GM23338 (cell line): ENCODE data around the gene CPEB2. TPM values are rescaled to one million over a fixed set of nuclear protein-coding genes. Genes with fewer than 3 reads are reported as not detected.

ENCODE experiments used
- ATAC-seq: fragments of 200-7000 bp; cut with Tn5 transposase; 3 replicates; pipeline ENCODE4 v1.9.1; 2020
- DNase-seq: peaks from one replicate; pipeline ENCODE4 v3.0.0-alpha.2; 2015; ENCODE audit warnings: low spot score
- H2AFZ ChIP-seq: fragments of 200-600 bp; sonication (generic); 2 replicates; pipeline ENCODE4 v1.8.0; 2016; ENCODE audit warnings: antibody characterized with exemption, mild to moderate bottlenecking, moderate library complexity
- H3F3A ChIP-seq: fragments of 200-600 bp; sonication (generic); replicated peaks from 2 replicates; pipeline ENCODE4 v1.8.0; 2017; ENCODE audit warnings: antibody characterized with exemption, mixed run types, low read depth
- H3K27ac ChIP-seq: fragments of 200-600 bp; sonication (generic); 2 replicates; pipeline ENCODE4 v1.6.1; 2016; ENCODE audit warnings: low read depth
- H3K27me3 ChIP-seq: fragments of 200-600 bp; sonication (generic); 2 replicates; pipeline ENCODE4 v1.8.0; 2016; ENCODE audit warnings: mild to moderate bottlenecking, mixed run types, moderate library complexity; ENCODE audit not compliant: insufficient read depth
- H3K36me3 ChIP-seq: fragments of 200-600 bp; sonication (generic); 2 replicates; pipeline ENCODE4 v1.8.0; 2016; ENCODE audit warnings: mild to moderate bottlenecking; ENCODE audit not compliant: insufficient read depth
- H3K4me1 ChIP-seq: fragments of 200-600 bp; sonication (generic); 2 replicates; pipeline ENCODE4 v1.8.0; 2016; ENCODE audit warnings: mild to moderate bottlenecking, moderate library complexity; ENCODE audit not compliant: insufficient read depth
- H3K4me2 ChIP-seq: fragments of 200-600 bp; sonication (generic); 2 replicates; pipeline ENCODE4 v1.7.1; 2017; ENCODE audit warnings: mixed run types
- H3K4me3 ChIP-seq: fragments of 200-600 bp; sonication (generic); 2 replicates; pipeline ENCODE4 v1.6.1; 2016; ENCODE audit warnings: mixed run types
- H3K79me2 ChIP-seq: fragments of 200-600 bp; sonication (generic); replicated peaks from 2 replicates; pipeline ENCODE4 v1.8.0; 2017; ENCODE audit warnings: mild to moderate bottlenecking; ENCODE audit not compliant: insufficient read depth
- H3K9me2 ChIP-seq: fragments of 200-600 bp; sonication (generic); 2 replicates; pipeline ENCODE4 v1.8.0; 2017; ENCODE audit not compliant: insufficient read depth
- H4K20me1 ChIP-seq: fragments of 200-600 bp; sonication (generic); replicated peaks from 2 replicates; pipeline ENCODE4 v1.8.0; 2017; ENCODE audit warnings: mild to moderate bottlenecking; ENCODE audit not compliant: insufficient read depth
- H3K27ac Mint-ChIP-seq: 2 replicates; pipeline ENCODE4 v1.8.0; 2020; ENCODE audit warnings: inconsistent platforms, mild to moderate bottlenecking, moderate library complexity, mixed read lengths
- H3K27me3 Mint-ChIP-seq: 3 replicates; pipeline ENCODE4 v1.8.0; 2022; ENCODE audit warnings: low read depth, mild to moderate bottlenecking, moderate library complexity, mixed read lengths, inconsistent platforms; ENCODE audit not compliant: insufficient read depth, poor library complexity
- H3K36me3 Mint-ChIP-seq: 3 replicates; pipeline ENCODE4 v1.8.0; 2021; ENCODE audit warnings: low read depth, mild to moderate bottlenecking, inconsistent platforms, moderate library complexity, mixed read lengths
- H3K4me1 Mint-ChIP-seq: 3 replicates; pipeline ENCODE4 v1.8.0; 2020; ENCODE audit warnings: mild to moderate bottlenecking, inconsistent platforms, mixed read lengths
- H3K4me3 Mint-ChIP-seq: 3 replicates; pipeline ENCODE4 v1.8.0; 2021; ENCODE audit warnings: moderate library complexity, mild to moderate bottlenecking, inconsistent platforms, mixed read lengths
- H3K9me3 Mint-ChIP-seq: 3 replicates; pipeline ENCODE4 v1.8.0; 2020; ENCODE audit warnings: moderate library complexity, mild to moderate bottlenecking, inconsistent platforms, mixed read lengths
- CREB1 ChIP-seq: fragments of 250-450 bp; sonication (Bioruptor Pico); IDR thresholded peaks from 2 replicates; pipeline ENCODE4 v1.5.0; 2020; ENCODE audit warnings: low read depth, mild to moderate bottlenecking, moderate library complexity
- CTCF ChIP-seq, 2 experiments: fragments of 200-600 bp in 1 of 2; sonication (generic) in 1 of 2; conservative IDR thresholded peaks; 2 replicates each; pipeline versions ENCODE4 v1.5.1 to v1.6.1; 2016 to 2017; ENCODE audit warnings: antibody characterized with exemption in 2 of 2, low read depth in 2 of 2, mild to moderate bottlenecking in 2 of 2, moderate library complexity in 1 of 2
- EZH2 ChIP-seq: fragments of 200-600 bp; sonication (generic); IDR thresholded peaks from one replicate; pipeline ENCODE4 v1.8.0; 2017; ENCODE audit warnings: antibody characterized with exemption, mild to moderate bottlenecking, low read depth; ENCODE audit not compliant: unreplicated experiment
- EZH2phosphoT487 ChIP-seq: fragments of 200-600 bp; sonication (generic); IDR thresholded peaks from one replicate; pipeline ENCODE4 v1.8.1; 2018; ENCODE audit warnings: antibody characterized with exemption; ENCODE audit not compliant: unreplicated experiment
- JUNB ChIP-seq: IDR thresholded peaks from one replicate; pipeline ENCODE4 v1.6.1; 2016; ENCODE audit warnings: antibody characterized with exemption; ENCODE audit not compliant: unreplicated experiment
- NANOG ChIP-seq: IDR thresholded peaks from 2 replicates; pipeline ENCODE4 v1.6.1; 2016; ENCODE audit warnings: antibody characterized with exemption, borderline replicate concordance
- POLR2AphosphoS5 ChIP-seq: IDR thresholded peaks from 2 replicates; pipeline ENCODE4 v1.6.1; 2016; ENCODE audit warnings: antibody characterized with exemption, low read depth
- STAT1 ChIP-seq: IDR thresholded peaks from one replicate; pipeline ENCODE4 v1.6.1; 2016; ENCODE audit warnings: antibody characterized with exemption; ENCODE audit not compliant: unreplicated experiment
- ZNF114 ChIP-seq: fragments of 250-450 bp; sonication (Bioruptor Pico); IDR thresholded peaks from 2 replicates; pipeline ENCODE4 v1.5.0; 2020; ENCODE audit warnings: mild to moderate bottlenecking, moderate library complexity
- ZNF331 ChIP-seq: fragments of 250-450 bp; sonication (Bioruptor Pico); IDR thresholded peaks from 2 replicates; pipeline ENCODE4 v1.5.0; 2020; ENCODE audit warnings: low read depth, mild to moderate bottlenecking, moderate library complexity
- polyA plus RNA-seq: library from polyadenylated mRNA; unstranded; fragments of >200 nt; fragmentation: Nextera tagmentation; extraction: Ambion mirVana; gene quantifications from 2 replicates; pipeline ENCODE4 v1.2.1, GENCODE V29; 2016
- total RNA-seq: library from RNA; depleted of rRNA; stranded (reverse); fragments of >200 nt; shearing (Covaris generic); gene quantifications from 2 replicates; pipeline ENCODE4 v1.2.3, GENCODE V29; 2014
- TF ChIP-seq, protein P1 (sequence below): IDR thresholded peaks from one replicate; pipeline ENCODE4 v1.6.1; 2018; ENCODE audit warnings: antibody characterized with exemption; ENCODE audit not compliant: unreplicated experiment
- TF ChIP-seq, protein P2 (sequence below): IDR thresholded peaks from 2 replicates; pipeline ENCODE4 v1.6.1; 2016; ENCODE audit warnings: antibody characterized with exemption

The CPEB2 gene
- total and polyA plus RNA-seq, 2 experiments from 2014 or later, result 0.66 to 2.4 TPM

- no peaks in the 10 kb centered on the region for H3K9me3 Mint-ChIP-seq
- no peaks in the 10 kb centered on the region; the same call in 1 of the 2 replicates for H3K4me1 ChIP-seq
- ATAC-seq (no peak), DNase-seq (no peak)
- no peak overlapping the region for H3K4me3 Mint-ChIP-seq
- no peaks in the 10 kb centered on the region for H3K27me3 ChIP-seq
- no peak overlapping the region for H3K4me2 ChIP-seq
- H4K20me1 ChIP-seq, result no peaks in the 10 kb centered on the region
- H3K27ac Mint-ChIP-seq, result no peak overlapping the region
- TF ChIP-seq, protein P1, sequence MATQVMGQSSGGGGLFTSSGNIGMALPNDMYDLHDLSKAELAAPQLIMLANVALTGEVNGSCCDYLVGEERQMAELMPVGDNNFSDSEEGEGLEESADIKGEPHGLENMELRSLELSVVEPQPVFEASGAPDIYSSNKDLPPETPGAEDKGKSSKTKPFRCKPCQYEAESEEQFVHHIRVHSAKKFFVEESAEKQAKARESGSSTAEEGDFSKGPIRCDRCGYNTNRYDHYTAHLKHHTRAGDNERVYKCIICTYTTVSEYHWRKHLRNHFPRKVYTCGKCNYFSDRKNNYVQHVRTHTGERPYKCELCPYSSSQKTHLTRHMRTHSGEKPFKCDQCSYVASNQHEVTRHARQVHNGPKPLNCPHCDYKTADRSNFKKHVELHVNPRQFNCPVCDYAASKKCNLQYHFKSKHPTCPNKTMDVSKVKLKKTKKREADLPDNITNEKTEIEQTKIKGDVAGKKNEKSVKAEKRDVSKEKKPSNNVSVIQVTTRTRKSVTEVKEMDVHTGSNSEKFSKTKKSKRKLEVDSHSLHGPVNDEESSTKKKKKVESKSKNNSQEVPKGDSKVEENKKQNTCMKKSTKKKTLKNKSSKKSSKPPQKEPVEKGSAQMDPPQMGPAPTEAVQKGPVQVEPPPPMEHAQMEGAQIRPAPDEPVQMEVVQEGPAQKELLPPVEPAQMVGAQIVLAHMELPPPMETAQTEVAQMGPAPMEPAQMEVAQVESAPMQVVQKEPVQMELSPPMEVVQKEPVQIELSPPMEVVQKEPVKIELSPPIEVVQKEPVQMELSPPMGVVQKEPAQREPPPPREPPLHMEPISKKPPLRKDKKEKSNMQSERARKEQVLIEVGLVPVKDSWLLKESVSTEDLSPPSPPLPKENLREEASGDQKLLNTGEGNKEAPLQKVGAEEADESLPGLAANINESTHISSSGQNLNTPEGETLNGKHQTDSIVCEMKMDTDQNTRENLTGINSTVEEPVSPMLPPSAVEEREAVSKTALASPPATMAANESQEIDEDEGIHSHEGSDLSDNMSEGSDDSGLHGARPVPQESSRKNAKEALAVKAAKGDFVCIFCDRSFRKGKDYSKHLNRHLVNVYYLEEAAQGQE, result no peak
- TF ChIP-seq NANOG (no peak), CTCF (conservative IDR thresholded peaks at IDR 0.05; ENCODE audit: low read depth in 2 of 2) (no peak), ZNF114 (no peak), EZH2 (no peak)
- no peaks in the 10 kb centered on the region for H3K27me3 Mint-ChIP-seq
- peaks cover 6% of the 10 kb centered on the region; the same call in 1 of the 2 replicates for H3K9me2 ChIP-seq
- H3K36me3 ChIP-seq, result no peaks in the 10 kb centered on the region
- H3K36me3 Mint-ChIP-seq, result no peaks in the 10 kb centered on the region
- H3K4me3 ChIP-seq, result no peak overlapping the region
- H3K4me1 Mint-ChIP-seq, result peaks cover 9% of the 10 kb centered on the region
- no peak overlapping the region for H3K27ac ChIP-seq
- no peaks in the 10 kb centered on the region for H3K79me2 ChIP-seq
- H2AFZ ChIP-seq, result no peak overlapping the region
- H3F3A ChIP-seq, result no peaks in the 10 kb centered on the region
Measured at GRCh38 chr4:14984448-14984847, 17.8 kb upstream of the CPEB2 start.

DNA sequence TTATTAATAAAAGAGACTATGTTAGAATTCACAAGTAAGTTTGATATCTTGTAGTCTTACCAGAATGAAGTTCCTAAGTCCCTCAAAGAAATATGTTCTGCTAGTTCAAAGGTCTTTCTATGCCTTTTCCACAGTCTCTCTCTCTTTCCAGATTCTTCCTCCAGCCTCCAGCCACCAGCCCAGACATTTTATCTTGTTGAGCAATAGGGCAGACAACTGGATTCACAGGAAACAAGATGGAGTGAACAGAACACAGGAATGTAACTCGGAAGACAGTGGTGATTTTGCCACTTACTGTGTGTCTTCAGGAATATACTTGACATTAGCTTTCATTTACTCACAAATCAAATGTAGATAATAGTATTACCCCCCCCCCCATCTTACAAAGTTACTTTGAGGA, 17.1 kb upstream of the CPEB2 start:
- H3K4me3 Mint-ChIP-seq, result no peak overlapping the region
- no peak for DNase-seq
- Histone ChIP-seq H3F3A (no peaks in the 10 kb centered on the region), H3K36me3 (no peaks in the 10 kb centered on the region), H3K79me2 (no peaks in the 10 kb centered on the region), H3K27me3 (no peaks in the 10 kb centered on the region), H4K20me1 (no peaks in the 10 kb centered on the region), H3K27ac (no peak overlapping the region), H3K4me1 (no peaks in the 10 kb centered on the region; the same call in 1 of the 2 replicates), H3K4me3 (no peak overlapping the region), H3K9me2 (peaks cover 6% of the 10 kb centered on the region; the same call in 1 of the 2 replicates), H3K4me2 (no peak overlapping the region), H2AFZ (no peak overlapping the region)
- TF ChIP-seq, protein P2, sequence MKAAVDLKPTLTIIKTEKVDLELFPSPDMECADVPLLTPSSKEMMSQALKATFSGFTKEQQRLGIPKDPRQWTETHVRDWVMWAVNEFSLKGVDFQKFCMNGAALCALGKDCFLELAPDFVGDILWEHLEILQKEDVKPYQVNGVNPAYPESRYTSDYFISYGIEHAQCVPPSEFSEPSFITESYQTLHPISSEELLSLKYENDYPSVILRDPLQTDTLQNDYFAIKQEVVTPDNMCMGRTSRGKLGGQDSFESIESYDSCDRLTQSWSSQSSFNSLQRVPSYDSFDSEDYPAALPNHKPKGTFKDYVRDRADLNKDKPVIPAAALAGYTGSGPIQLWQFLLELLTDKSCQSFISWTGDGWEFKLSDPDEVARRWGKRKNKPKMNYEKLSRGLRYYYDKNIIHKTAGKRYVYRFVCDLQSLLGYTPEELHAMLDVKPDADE, result no peak
- TF ChIP-seq STAT1, result no peak
- TF ChIP-seq NANOG, result no peak
- TF ChIP-seq CREB1 (CRISPR knock-in tag), result no peak
- no peak for TF ChIP-seq EZH2
- no peak for TF ChIP-seq ZNF114
- no peak for TF ChIP-seq ZNF331 (CRISPR knock-in tag)
- TF ChIP-seq CTCF (conservative IDR thresholded peaks at IDR 0.05; ENCODE audit: low read depth in 2 of 2), result no peak
- TF ChIP-seq JUNB, result no peak
- TF ChIP-seq, protein P1, result no peak
- no peak for TF ChIP-seq POLR2AphosphoS5
- no peak for TF ChIP-seq EZH2phosphoT487
- no peaks in the 10 kb centered on the region for H3K27me3 Mint-ChIP-seq
- no peaks in the 10 kb centered on the region for H3K36me3 Mint-ChIP-seq
- H3K27ac Mint-ChIP-seq, result no peak overlapping the region
- no peak for ATAC-seq
- H3K4me1 Mint-ChIP-seq, result peaks cover 9% of the 10 kb centered on the region
- H3K9me3 Mint-ChIP-seq, result no peaks in the 10 kb centered on the region
